ENCODE data around the gene CCDC83. TPM values are rescaled to one million over a fixed set of nuclear protein-coding genes. Genes with fewer than 3 reads are reported as not detected.

Gene CCDC83
- total and polyA plus RNA-seq, 2 experiments from 2014 or later = not detected

DNA sequence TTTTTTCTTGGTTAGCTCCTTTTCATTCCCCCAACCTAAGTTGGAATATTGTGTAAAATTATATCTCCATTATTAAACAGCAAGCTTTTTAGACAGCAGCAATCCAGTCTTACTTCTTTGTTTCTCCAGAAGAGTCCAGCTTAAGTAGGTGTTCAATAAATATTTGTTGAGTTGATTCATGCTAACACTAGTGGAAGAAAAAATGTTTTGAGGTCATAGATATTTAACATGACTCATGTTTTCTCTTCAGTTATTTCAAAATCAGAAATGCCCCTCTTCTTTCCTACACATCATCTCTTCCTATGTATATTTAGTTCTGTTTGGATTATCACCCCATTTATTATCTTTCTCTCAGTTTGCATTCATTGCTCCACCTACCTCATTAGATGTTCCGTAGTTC is 20.3 kb downstream of the CCDC83 start:
- ATAC-seq (no peak), DNase-seq (ENCODE audit: low spot score) (no peak)
- Mint-ChIP-seq H3K4me3 (no peak overlapping the region), H3K4me1 (no peaks in the 10 kb centered on the region), H3K36me3 (ENCODE audit: low read depth) (no peaks in the 10 kb centered on the region), H3K27me3 (ENCODE audit: insufficient read depth, low read depth, poor library complexity) (peaks cover 3% of the 10 kb centered on the region), H3K27ac (no peak overlapping the region), H3K9me3 (no peaks in the 10 kb centered on the region)
- H3F3A ChIP-seq (replicated peaks; ENCODE audit: low read depth) = no peaks in the 10 kb centered on the region
- H4K20me1 ChIP-seq (replicated peaks; ENCODE audit: insufficient read depth) = no peaks in the 10 kb centered on the region
- H2AFZ ChIP-seq = no peak overlapping the region
- H3K9me2 ChIP-seq (ENCODE audit: insufficient read depth) = no peaks in the 10 kb centered on the region
- no peak overlapping the region for H3K4me3 ChIP-seq
- H3K79me2 ChIP-seq (replicated peaks; ENCODE audit: insufficient read depth) = no peaks in the 10 kb centered on the region
- no peaks in the 10 kb centered on the region for H3K36me3 ChIP-seq (ENCODE audit: insufficient read depth)
- no peaks in the 10 kb centered on the region for H3K4me1 ChIP-seq (ENCODE audit: insufficient read depth)
- TF ChIP-seq, protein P1, sequence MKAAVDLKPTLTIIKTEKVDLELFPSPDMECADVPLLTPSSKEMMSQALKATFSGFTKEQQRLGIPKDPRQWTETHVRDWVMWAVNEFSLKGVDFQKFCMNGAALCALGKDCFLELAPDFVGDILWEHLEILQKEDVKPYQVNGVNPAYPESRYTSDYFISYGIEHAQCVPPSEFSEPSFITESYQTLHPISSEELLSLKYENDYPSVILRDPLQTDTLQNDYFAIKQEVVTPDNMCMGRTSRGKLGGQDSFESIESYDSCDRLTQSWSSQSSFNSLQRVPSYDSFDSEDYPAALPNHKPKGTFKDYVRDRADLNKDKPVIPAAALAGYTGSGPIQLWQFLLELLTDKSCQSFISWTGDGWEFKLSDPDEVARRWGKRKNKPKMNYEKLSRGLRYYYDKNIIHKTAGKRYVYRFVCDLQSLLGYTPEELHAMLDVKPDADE (IDR thresholded peaks at IDR 0.05) = no peak
- TF ChIP-seq ZNF114 (CRISPR knock-in tag; IDR thresholded peaks at IDR 0.05) = no peak
- TF ChIP-seq, protein P2, sequence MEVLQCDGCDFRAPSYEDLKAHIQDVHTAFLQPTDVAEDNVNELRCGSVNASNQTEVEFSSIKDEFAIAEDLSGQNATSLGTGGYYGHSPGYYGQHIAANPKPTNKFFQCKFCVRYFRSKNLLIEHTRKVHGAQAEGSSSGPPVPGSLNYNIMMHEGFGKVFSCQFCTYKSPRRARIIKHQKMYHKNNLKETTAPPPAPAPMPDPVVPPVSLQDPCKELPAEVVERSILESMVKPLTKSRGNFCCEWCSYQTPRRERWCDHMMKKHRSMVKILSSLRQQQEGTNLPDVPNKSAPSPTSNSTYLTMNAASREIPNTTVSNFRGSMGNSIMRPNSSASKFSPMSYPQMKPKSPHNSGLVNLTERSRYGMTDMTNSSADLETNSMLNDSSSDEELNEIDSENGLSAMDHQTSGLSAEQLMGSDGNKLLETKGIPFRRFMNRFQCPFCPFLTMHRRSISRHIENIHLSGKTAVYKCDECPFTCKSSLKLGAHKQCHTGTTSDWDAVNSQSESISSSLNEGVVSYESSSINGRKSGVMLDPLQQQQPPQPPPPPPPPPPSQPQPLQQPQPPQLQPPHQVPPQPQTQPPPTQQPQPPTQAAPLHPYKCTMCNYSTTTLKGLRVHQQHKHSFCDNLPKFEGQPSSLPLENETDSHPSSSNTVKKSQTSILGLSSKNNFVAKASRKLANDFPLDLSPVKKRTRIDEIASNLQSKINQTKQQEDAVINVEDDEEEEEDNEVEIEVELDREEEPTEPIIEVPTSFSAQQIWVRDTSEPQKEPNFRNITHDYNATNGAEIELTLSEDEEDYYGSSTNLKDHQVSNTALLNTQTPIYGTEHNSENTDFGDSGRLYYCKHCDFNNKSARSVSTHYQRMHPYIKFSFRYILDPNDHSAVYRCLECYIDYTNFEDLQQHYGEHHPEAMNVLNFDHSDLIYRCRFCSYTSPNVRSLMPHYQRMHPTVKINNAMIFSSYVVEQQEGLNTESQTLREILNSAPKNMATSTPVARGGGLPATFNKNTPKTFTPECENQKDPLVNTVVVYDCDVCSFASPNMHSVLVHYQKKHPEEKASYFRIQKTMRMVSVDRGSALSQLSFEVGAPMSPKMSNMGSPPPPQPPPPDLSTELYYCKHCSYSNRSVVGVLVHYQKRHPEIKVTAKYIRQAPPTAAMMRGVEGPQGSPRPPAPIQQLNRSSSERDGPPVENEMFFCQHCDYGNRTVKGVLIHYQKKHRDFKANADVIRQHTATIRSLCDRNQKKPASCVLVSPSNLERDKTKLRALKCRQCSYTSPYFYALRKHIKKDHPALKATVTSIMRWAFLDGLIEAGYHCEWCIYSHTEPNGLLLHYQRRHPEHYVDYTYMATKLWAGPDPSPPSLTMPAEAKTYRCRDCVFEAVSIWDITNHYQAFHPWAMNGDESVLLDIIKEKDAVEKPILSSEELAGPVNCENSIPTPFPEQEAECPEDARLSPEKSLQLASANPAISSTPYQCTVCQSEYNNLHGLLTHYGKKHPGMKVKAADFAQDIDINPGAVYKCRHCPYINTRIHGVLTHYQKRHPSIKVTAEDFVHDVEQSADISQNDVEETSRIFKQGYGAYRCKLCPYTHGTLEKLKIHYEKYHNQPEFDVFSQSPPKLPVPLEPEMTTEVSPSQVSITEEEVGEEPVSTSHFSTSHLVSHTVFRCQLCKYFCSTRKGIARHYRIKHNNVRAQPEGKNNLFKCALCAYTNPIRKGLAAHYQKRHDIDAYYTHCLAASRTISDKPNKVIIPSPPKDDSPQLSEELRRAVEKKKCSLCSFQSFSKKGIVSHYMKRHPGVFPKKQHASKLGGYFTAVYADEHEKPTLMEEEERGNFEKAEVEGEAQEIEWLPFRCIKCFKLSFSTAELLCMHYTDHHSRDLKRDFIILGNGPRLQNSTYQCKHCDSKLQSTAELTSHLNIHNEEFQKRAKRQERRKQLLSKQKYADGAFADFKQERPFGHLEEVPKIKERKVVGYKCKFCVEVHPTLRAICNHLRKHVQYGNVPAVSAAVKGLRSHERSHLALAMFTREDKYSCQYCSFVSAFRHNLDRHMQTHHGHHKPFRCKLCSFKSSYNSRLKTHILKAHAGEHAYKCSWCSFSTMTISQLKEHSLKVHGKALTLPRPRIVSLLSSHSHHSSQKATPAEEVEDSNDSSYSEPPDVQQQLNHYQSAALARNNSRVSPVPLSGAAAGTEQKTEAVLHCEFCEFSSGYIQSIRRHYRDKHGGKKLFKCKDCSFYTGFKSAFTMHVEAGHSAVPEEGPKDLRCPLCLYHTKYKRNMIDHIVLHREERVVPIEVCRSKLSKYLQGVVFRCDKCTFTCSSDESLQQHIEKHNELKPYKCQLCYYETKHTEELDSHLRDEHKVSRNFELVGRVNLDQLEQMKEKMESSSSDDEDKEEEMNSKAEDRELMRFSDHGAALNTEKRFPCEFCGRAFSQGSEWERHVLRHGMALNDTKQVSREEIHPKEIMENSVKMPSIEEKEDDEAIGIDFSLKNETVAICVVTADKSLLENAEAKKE (CRISPR knock-in tag; IDR thresholded peaks at IDR 0.05) = no peak
- no peak for TF ChIP-seq JUNB (IDR thresholded peaks at IDR 0.05; ENCODE audit: unreplicated experiment)
- H3K27me3 ChIP-seq (ENCODE audit: insufficient read depth) = no peaks in the 10 kb centered on the region
- H3K27ac ChIP-seq (ENCODE audit: low read depth) = no peak overlapping the region
- no peak overlapping the region for H3K4me2 ChIP-seq

DNA sequence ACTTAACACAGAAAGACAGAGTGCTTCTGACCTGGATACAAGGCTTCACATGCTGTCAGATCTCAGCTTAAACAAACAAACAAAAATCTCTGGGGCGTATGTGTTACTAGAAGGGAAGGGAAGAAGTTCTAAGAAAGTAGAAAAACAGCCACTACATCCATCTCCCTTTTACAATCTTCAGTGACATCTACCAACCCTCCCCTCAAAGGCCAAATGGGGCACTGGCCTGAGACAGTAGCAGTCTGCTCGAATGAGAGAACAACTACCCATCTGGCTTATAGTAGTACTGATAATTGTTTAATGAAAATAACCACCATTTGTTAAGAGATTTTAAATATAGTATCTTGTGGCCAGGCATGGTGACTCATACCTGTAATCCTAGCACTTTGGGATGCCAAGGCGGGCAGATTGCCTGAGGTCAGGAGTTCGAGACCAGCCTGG is 29.4 kb downstream of the CCDC83 start:
- H3K9me3 Mint-ChIP-seq = no peaks in the 10 kb centered on the region
- no peak for DNase-seq (ENCODE audit: low spot score)
- no peak overlapping the region for H3K27ac ChIP-seq (ENCODE audit: low read depth)
- H3K4me3 ChIP-seq = no peak overlapping the region
- H2AFZ ChIP-seq = 0 out of 2 replicates have a peak overlapping the region, but pooled peaks have one; percentile 61
- H3K36me3 ChIP-seq (ENCODE audit: insufficient read depth) = no peaks in the 10 kb centered on the region
- no peaks in the 10 kb centered on the region for H3K79me2 ChIP-seq (replicated peaks; ENCODE audit: insufficient read depth)
- peaks cover 2% of the 10 kb centered on the region; the same call in 2 of the 3 replicates for H3K4me1 Mint-ChIP-seq
- no peaks in the 10 kb centered on the region for H4K20me1 ChIP-seq (replicated peaks; ENCODE audit: insufficient read depth)
- no peak overlapping the region for H3K27ac Mint-ChIP-seq
- no peaks in the 10 kb centered on the region for H3K27me3 ChIP-seq (ENCODE audit: insufficient read depth)
- no peak overlapping the region for H3K4me2 ChIP-seq
- no peaks in the 10 kb centered on the region for H3K9me2 ChIP-seq (ENCODE audit: insufficient read depth)
- H3K36me3 Mint-ChIP-seq (ENCODE audit: low read depth) = no peaks in the 10 kb centered on the region
- no peak for ATAC-seq
- peaks cover 3% of the 10 kb centered on the region for H3K27me3 Mint-ChIP-seq (ENCODE audit: insufficient read depth, low read depth, poor library complexity)
- TF ChIP-seq, protein P1 (IDR thresholded peaks at IDR 0.05) = no peak
- no peak for TF ChIP-seq EZH2 (IDR thresholded peaks at IDR 0.05; ENCODE audit: low read depth, unreplicated experiment)
- TF ChIP-seq POLR2AphosphoS5 (IDR thresholded peaks at IDR 0.05; ENCODE audit: low read depth) = no peak
- no peak overlapping the region for H3K4me3 Mint-ChIP-seq
- no peaks in the 10 kb centered on the region for H3F3A ChIP-seq (replicated peaks; ENCODE audit: low read depth)
- H3K4me1 ChIP-seq (ENCODE audit: insufficient read depth) = no peaks in the 10 kb centered on the region
